ENCODE results near the gene NDUFAF2.
"Not testable (repeated sequence)": the region's sequence is repeated elsewhere in the genome, so short reads cannot be mapped to it uniquely, and the experiment has no call there.

Gene NDUFAF2

DNA sequence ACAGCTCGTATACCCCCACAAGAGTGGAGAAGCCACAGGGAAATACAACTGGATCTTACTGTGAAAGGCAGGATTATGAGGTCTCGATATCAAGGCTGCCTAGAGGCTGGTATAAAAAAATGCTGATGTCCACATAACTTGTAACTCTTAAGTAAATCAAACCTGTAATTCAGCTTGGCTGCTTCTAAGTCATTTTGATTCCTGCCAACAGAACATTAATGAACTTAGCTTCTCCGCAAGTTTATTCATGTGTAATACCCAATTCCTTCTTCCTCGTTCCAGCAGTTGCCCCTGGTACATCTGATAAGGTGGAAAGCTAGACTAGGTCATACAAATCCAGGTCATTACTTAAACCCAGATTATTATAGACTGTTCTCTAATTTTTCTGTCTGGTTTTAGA, 233.7 kb downstream of the NDUFAF2 start:
- no peak overlapping the region for H3K4me3 ChIP-seq (ENCODE audit: low read length)
- no peak for TF ChIP-seq ZNF274 (IDR thresholded peaks at IDR 0.05; ENCODE audit: low read depth, low read length)

GRCh38 chr5:61180886-61181285, 235.9 kb downstream of the NDUFAF2 start:
- no peak for TF ChIP-seq ZNF274 (IDR thresholded peaks at IDR 0.05; ENCODE audit: low read depth, low read length)
- no peak overlapping the region; the same call in 1 of the 2 replicates for H3K4me3 ChIP-seq (ENCODE audit: low read length)

GRCh38 chr5:61182449-61182848, 237.4 kb downstream of the NDUFAF2 start:
- TF ChIP-seq ZNF274 (IDR thresholded peaks at IDR 0.05; ENCODE audit: low read depth, low read length) = no peak
- H3K4me3 ChIP-seq (ENCODE audit: low read length) = no peak overlapping the region

- H3K4me3 ChIP-seq (ENCODE audit: low read length) = no peak overlapping the region
- TF ChIP-seq ZNF274 (IDR thresholded peaks at IDR 0.05; ENCODE audit: low read depth, low read length) = no peak
These were observed 238.5 kb downstream of the NDUFAF2 start for GRCh38 chr5:61183538-61183937.

- H3K4me3 ChIP-seq (ENCODE audit: low read length) = no peak overlapping the region
- no peak for TF ChIP-seq ZNF274 (IDR thresholded peaks at IDR 0.05; ENCODE audit: low read depth, low read length)
These were observed 239.7 kb downstream of the NDUFAF2 start for GRCh38 chr5:61184708-61185107.

- no peak for TF ChIP-seq ZNF274 (IDR thresholded peaks at IDR 0.05; ENCODE audit: low read depth, low read length)
These were observed 241.6 kb downstream of the NDUFAF2 start for GRCh38 chr5:61186634-61187033.

GRCh38 chr5:61187352-61187751, 242.3 kb downstream of the NDUFAF2 start:
- not testable (repeated sequence) for H3K4me3 ChIP-seq (ENCODE audit: low read length)

More at GRCh38 chr5:61186634-61187033, 241.6 kb downstream of the NDUFAF2 start:
- no peak overlapping the region for H3K4me3 ChIP-seq (ENCODE audit: low read length)

DNA sequence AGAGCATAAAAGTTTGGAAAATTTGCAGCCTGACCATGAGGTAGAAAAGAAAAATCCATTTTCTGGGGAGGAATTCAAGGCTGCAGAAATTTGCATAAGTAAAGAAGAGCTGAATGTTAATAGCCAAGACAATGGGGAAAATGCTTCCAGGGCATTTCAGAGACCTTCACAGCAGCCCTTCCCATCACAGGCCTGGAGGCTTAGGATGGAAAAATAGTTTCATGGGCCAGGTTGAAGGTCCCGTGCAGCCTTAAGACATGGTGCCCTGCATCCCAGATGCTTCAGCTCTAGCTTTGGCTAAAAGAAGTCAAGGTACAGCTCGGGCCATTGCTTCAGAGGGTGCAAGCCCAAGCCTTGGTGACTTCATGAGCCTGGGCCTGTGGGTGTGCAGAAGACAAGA, 242.8 kb downstream of the NDUFAF2 start:
- H3K4me3 ChIP-seq (ENCODE audit: low read length) = not testable (repeated sequence)

GRCh38 chr5:61198606-61199005, 253.6 kb downstream of the NDUFAF2 start:
- TF ChIP-seq ZNF274 (IDR thresholded peaks at IDR 0.05; ENCODE audit: low read depth, low read length) = no peak

DNA sequence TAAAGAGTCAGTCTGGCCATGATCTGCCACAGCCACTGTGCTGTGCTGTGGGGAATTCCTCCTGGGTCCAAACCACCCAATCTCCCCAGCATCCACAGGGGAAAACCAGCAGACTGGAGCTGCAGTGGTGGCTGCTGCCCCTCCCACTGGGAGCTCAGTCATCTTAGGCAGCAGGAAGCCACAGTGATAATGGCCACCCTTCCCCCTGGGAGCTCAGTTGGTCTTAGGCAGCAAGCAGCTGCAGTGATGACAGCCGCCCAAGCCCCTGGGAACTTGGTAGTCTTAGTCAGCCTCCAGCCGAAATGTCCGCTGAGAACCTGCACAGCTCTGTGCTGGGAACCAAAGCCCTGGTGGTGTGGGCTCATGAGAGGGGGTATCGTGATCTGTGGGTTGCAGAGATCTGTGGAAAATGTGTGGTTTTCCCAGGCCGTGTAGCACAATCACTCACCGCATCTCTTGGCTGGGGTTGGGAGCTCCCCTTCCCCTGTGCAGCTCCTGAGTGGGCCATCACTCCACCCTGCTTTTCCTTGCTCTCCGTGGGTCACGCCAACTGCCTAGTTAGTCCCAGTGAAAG, 255.7 kb downstream of the NDUFAF2 start:
- H3K4me3 ChIP-seq (ENCODE audit: low read length) = no peak overlapping the region
- TF ChIP-seq ZNF274 (IDR thresholded peaks at IDR 0.05; ENCODE audit: low read depth, low read length) = no peak

More at GRCh38 chr5:61198606-61199005, 253.6 kb downstream of the NDUFAF2 start:
- H3K4me3 ChIP-seq (ENCODE audit: low read length) = no peak overlapping the region

DNA sequence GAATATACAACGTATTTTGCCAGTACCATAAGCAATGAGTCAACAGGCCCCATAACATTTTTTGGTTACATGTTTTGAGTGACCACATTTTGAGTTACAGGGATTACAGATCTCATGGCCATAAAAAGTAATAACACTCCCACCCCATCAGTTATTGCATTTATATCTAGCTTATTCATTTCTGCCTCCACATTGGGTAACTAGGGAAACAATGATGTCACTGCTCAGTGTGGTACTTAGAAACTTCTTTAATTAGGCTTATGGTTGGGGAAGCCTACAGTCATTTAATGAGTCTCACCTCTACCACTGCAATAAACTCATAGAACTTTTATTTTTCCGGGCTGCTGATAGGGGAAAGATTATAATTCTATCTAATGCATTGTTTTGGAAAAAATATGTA, 257.2 kb downstream of the NDUFAF2 start:
- TF ChIP-seq ZNF274 (IDR thresholded peaks at IDR 0.05; ENCODE audit: low read depth, low read length) = no peak
- H3K4me3 ChIP-seq (ENCODE audit: low read length) = no peak overlapping the region
